ENCODE data around the gene LRWD1.

- TF ChIP-seq CTCF (conservative IDR thresholded peaks at IDR 0.05; ENCODE audit: low read length) (no peak), EZH2phosphoT487 (IDR thresholded peaks at IDR 0.05; ENCODE audit: borderline replicate concordance, low read depth, low read length) (no peak)
Measured at GRCh38 chr7:102451371-102452054, 13.3 kb upstream of the LRWD1 start.
